Calu3 (cell line): ENCODE measurements around the gene PSMB3. TPM values are rescaled to one million over a fixed set of nuclear protein-coding genes. Genes with fewer than 3 reads are reported as not detected.

ENCODE experiments used
- BruUV-seq: library from RNA; stranded (reverse); fragments of 400-500 nt; replicated peaks from 2 replicates; lab custom pipeline; 2021; lab: Mats Ljungman, UMichigan
- CTCF ChIA-PET: fragments of 300-600 bp; sonication (Branson Sonifier 250); formaldehyde crosslinking; loops from one replicate; lab custom pipeline; 2022; ENCODE audit warnings: antibody characterized with exemption; lab: Charles Lee
- DNase-seq: peaks from one replicate; pipeline ENCODE4 v3.0.0; 2022
- H3K27ac Mint-ChIP-seq: one replicate; pipeline ENCODE4 v1.8.0; 2022; ENCODE audit warnings: mixed read lengths; ENCODE audit not compliant: unreplicated experiment
- H3K27me3 Mint-ChIP-seq: one replicate; pipeline ENCODE4 v1.8.0; 2022; ENCODE audit warnings: mixed read lengths; ENCODE audit not compliant: unreplicated experiment
- H3K36me3 Mint-ChIP-seq: one replicate; pipeline ENCODE4 v1.8.0; 2022; ENCODE audit warnings: mild to moderate bottlenecking, moderate library complexity, mixed read lengths; ENCODE audit not compliant: insufficient read depth, unreplicated experiment
- H3K4me1 Mint-ChIP-seq: one replicate; pipeline ENCODE4 v1.8.0; 2022; ENCODE audit warnings: mild to moderate bottlenecking, low read depth, mixed read lengths; ENCODE audit not compliant: unreplicated experiment
- H3K4me3 Mint-ChIP-seq: one replicate; pipeline ENCODE4 v1.8.0; 2022; ENCODE audit warnings: mild to moderate bottlenecking, low read depth, moderate library complexity, mixed read lengths; ENCODE audit not compliant: unreplicated experiment
- H3K9me3 Mint-ChIP-seq: one replicate; pipeline ENCODE4 v1.8.0; 2022; ENCODE audit warnings: low read depth, mixed read lengths; ENCODE audit not compliant: unreplicated experiment
- CTCF ChIP-seq: fragments of 200-600 bp; IDR thresholded peaks from one replicate; pipeline ENCODE4 v1.8.0; 2022; ENCODE audit warnings: antibody characterized with exemption; ENCODE audit not compliant: unreplicated experiment
- intact Hi-C: fragments of 100-400 bp; cut with micrococcal nuclease; formaldehyde crosslinking; loops from one replicate; pipeline ENCODE4 v1.10.0; 2022; ENCODE audit not compliant: unreplicated experiment
- total RNA-seq: library from RNA; stranded (reverse); gene quantifications from 2 replicates; pipeline ENCODE4 v1.2.3, GENCODE V29; 2022

Gene PSMB3
- total RNA-seq, 1 experiment from 2014 or later: 935 TPM

GRCh38 chr17:38729368-38729885 lies 23.1 kb upstream of the PSMB3 start:
- H3K27ac Mint-ChIP-seq: peak overlapping the region; percentile 43
- peaks cover 87% of the 10 kb centered on the region for H3K36me3 Mint-ChIP-seq
- DNase-seq: no peak
- no peaks in the 10 kb centered on the region for H3K27me3 Mint-ChIP-seq
- no TSS peak for BruUV-seq
- intact Hi-C loops: no loop called here
- H3K9me3 Mint-ChIP-seq: no peaks in the 10 kb centered on the region
- H3K4me1 Mint-ChIP-seq: peaks cover 42% of the 10 kb centered on the region
- CTCF ChIA-PET: interaction anchor here (0.7 to 2.5 kb wide), 6 partner anchors 20 to 369 kb away, joined by 3 to 20 read pairs (median 4); partner anchors contain the start of genes EPOP and MLLT6
- H3K4me3 Mint-ChIP-seq: peak overlapping the region; percentile 90
- no peak for TF ChIP-seq CTCF

DNA sequence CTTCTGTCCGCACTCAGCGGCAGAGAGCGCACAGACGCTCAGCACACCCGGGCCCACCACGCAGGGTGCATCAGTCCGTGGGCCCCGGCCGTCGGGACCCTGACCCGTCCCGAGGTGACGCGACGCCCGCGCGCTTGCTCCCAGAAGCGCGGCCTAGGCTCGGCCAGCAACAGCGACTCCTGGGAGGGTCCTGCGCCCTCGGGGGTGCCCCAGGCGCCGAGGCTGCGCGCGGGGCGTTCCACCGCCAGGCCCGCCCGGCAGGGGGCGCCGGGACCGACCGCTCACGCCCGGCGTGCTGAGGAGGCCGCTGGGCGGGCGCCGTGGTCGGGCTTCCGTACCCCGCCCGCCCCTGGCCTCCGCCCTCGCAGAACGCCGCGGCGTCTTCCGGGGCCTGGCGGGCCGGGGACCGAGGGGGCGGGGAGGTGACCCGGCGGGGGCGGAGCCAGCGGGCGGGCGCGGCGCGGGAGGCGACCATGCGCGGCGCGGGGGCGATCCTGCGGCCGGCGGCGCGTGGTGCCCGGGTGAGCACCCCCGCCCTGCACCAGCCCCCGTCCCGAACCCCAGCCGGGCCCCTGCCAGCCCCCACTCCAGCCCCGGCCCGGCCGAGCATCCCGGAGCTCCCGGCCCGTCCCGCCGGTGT lies 22.5 kb upstream of the PSMB3 start, which contains the start of gene CISD3:
CISD3 (plus strand) TSS at position 456 of the 640 bp plus-strand sequence; CDS start at position 474, 18 bp downstream.
- peak; percentile 100 for DNase-seq
- TF ChIP-seq CTCF: peak; percentile 100
- H3K27ac Mint-ChIP-seq: peak within 1 kb of the TSS; percentile 85
- H3K4me3 Mint-ChIP-seq: peak within 1 kb of the TSS; percentile 90
- intact Hi-C loops: loop anchor here (1.0 kb wide), 2 partner anchors 26 to 53 kb away; no protein-coding TSS in a partner anchor
- no peaks in the 10 kb centered on the region for H3K27me3 Mint-ChIP-seq
- H3K9me3 Mint-ChIP-seq: no peaks in the 10 kb centered on the region
- H3K36me3 Mint-ChIP-seq: peaks cover 89% of the 10 kb centered on the region
- CTCF ChIA-PET: interaction anchor here (0.9 to 2.5 kb wide), 10 partner anchors 15 to 172 kb away, joined by 3 to 20 read pairs (median 4); partner anchors contain the start of genes EPOP, MLLT6 and PSMB3
- no TSS peak for BruUV-seq
- H3K4me1 Mint-ChIP-seq: peaks cover 48% of the 10 kb centered on the region

DNA sequence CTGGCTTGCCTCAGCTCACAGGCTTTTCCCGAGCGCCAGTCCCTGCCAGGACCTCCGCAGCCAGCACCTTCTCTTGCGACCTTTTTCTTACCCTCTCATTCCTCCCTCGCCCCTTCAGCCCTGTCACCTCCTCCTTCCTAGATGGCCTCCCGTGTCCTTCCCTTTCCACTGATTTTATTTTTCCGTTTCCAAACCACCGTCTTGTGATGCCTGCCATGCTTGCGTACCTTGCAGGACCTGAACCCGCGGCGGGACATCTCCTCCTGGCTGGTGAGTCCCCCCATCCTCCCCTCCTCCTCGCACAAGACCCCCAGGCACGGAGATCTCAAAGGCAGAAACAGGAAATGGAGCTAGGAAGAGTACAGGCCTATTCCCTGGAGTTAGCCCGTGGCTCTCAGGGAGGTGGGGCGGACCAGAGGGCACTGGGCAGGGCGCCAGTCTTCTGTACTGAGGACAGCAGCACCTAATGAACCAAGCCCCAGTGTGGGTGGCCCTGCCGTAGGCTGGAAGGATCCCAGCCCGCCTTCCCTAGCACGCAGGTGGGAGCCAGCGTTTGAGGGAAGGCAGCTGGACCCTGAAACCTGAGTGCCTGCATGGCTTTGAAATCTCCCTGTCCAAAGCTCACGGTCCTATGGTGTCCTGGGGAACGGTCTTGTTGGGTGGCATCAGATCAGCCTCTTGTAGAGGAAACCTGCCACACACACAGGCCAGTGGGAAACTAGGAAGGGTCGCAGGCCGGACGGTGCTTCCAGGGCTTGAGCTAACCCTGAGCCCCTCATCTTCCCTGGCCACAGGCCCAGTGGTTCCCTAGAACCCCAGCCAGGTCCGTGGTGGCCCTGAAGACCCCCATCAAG lies 21.8 kb upstream of the PSMB3 start:
- Mint-ChIP-seq H3K27ac (peak overlapping the region; percentile 85), H3K4me3 (peak overlapping the region; percentile 90), H3K36me3 (peaks cover 89% of the 10 kb centered on the region), H3K9me3 (no peaks in the 10 kb centered on the region), H3K4me1 (peaks cover 51% of the 10 kb centered on the region), H3K27me3 (no peaks in the 10 kb centered on the region)
- intact Hi-C loops: loop anchor here (1.0 kb wide), 2 partner anchors 26 to 53 kb away; no protein-coding TSS in a partner anchor
- DNase-seq: peak; percentile 90
- no peak for TF ChIP-seq CTCF
- no TSS peak for BruUV-seq
- CTCF ChIA-PET: interaction anchor here (0.7 to 2.5 kb wide), 12 partner anchors 8 to 423 kb away, joined by 3 to 20 read pairs (median 4); partner anchors contain the start of genes EPOP, MLLT6 and PSMB3
